HFFc6 (cell line): ENCODE data around the gene ITPRIP. TPM values are rescaled to one million over a fixed set of nuclear protein-coding genes. Genes with fewer than 3 reads are reported as not detected.

Experiments
- DNase-seq: peaks from one replicate; pipeline ENCODE4 v3.0.0-alpha.2; 2018
- H3K27ac Mint-ChIP-seq: 2 replicates; pipeline ENCODE4 v1.8.0; 2020; ENCODE audit warnings: mild to moderate bottlenecking, mixed read lengths
- H3K27me3 Mint-ChIP-seq: 2 replicates; pipeline ENCODE4 v1.8.0; 2021; ENCODE audit warnings: mild to moderate bottlenecking, moderate library complexity, mixed read lengths; ENCODE audit not compliant: insufficient read depth
- H3K36me3 Mint-ChIP-seq: 2 replicates; pipeline ENCODE4 v1.8.0; 2021; ENCODE audit warnings: low read depth, mixed read lengths
- H3K4me1 Mint-ChIP-seq: 2 replicates; pipeline ENCODE4 v1.8.0; 2020; ENCODE audit warnings: low read depth, mixed read lengths
- H3K4me3 Mint-ChIP-seq: 2 replicates; pipeline ENCODE4 v1.8.0; 2020; ENCODE audit warnings: mild to moderate bottlenecking, moderate library complexity, mixed read lengths
- H3K9me3 Mint-ChIP-seq: 2 replicates; pipeline ENCODE4 v1.8.0; 2020; ENCODE audit warnings: mild to moderate bottlenecking, mixed read lengths
- CTCF ChIP-seq: fragments of 200-600 bp; sonication (generic); IDR thresholded peaks from 2 replicates; pipeline ENCODE4 v1.5.0; 2021; ENCODE audit warnings: antibody characterized with exemption, mild to moderate bottlenecking
- total RNA-seq, 6 experiments: library from RNA; stranded (reverse); fragmentation: NEBNext Ultra II Directional; extraction: Animal tissue kit (Norgen Biotek cat#: 25700); gene quantifications; 2 replicates in 1 of 6; 3 replicates in 5 of 6; pipeline ENCODE4 v1.2.3, GENCODE V29; 2021

Gene ITPRIP
- total RNA-seq, 6 experiments from 2014 or later: 23.9 to 34.7 (median 29.7) TPM

- peak; percentile 76 for TF ChIP-seq CTCF
These were observed 15.2 kb upstream of the ITPRIP start, which contains the start of gene CFAP58 for GRCh38 chr10:104353325-104354048. CFAP58 (plus strand) TSS chr10:104353833; CDS start chr10:104353898, 65 bp downstream.

GRCh38 chr10:104351919-104352318, 13.7 kb upstream of the ITPRIP start:
- H3K27ac Mint-ChIP-seq: no peak overlapping the region
- H3K36me3 Mint-ChIP-seq: no peaks in the 10 kb centered on the region
- peaks cover 12% of the 10 kb centered on the region; the same call in 1 of the 2 replicates for H3K4me1 Mint-ChIP-seq
- no peak for DNase-seq
- no peaks in the 10 kb centered on the region for H3K9me3 Mint-ChIP-seq
- no peaks in the 10 kb centered on the region for H3K27me3 Mint-ChIP-seq
- TF ChIP-seq CTCF: no peak
- H3K4me3 Mint-ChIP-seq: peak overlapping the region; percentile 63

More at GRCh38 chr10:104353325-104354048, 15.2 kb upstream of the ITPRIP start, which contains the start of gene CFAP58:
- DNase-seq: peak; percentile 74
- H3K9me3 Mint-ChIP-seq: no peaks in the 10 kb centered on the region
- H3K4me1 Mint-ChIP-seq: peaks cover 4% of the 10 kb centered on the region; the same call in 1 of the 2 replicates
- no peaks in the 10 kb centered on the region for H3K36me3 Mint-ChIP-seq
- peak within 1 kb of the TSS; percentile 38; the same call in 1 of the 2 replicates for H3K27ac Mint-ChIP-seq
- no peaks in the 10 kb centered on the region for H3K27me3 Mint-ChIP-seq
- no peak within 1 kb of the TSS for H3K4me3 Mint-ChIP-seq

GRCh38 chr10:104351061-104351702, 12.9 kb upstream of the ITPRIP start:
- no peaks in the 10 kb centered on the region for H3K27me3 Mint-ChIP-seq
- no peak overlapping the region for H3K27ac Mint-ChIP-seq
- no peak for TF ChIP-seq CTCF
- H3K36me3 Mint-ChIP-seq: no peaks in the 10 kb centered on the region
- H3K4me3 Mint-ChIP-seq: peak overlapping the region; percentile 63
- H3K4me1 Mint-ChIP-seq: peaks cover 12% of the 10 kb centered on the region; the same call in 1 of the 2 replicates
- H3K9me3 Mint-ChIP-seq: no peaks in the 10 kb centered on the region
- DNase-seq: peak; percentile 78

GRCh38 chr10:104350127-104350635, 11.9 kb upstream of the ITPRIP start:
- Mint-ChIP-seq H3K27me3 (no peaks in the 10 kb centered on the region), H3K4me3 (no peak overlapping the region), H3K27ac (no peak overlapping the region), H3K4me1 (peaks cover 12% of the 10 kb centered on the region; the same call in 1 of the 2 replicates), H3K9me3 (no peaks in the 10 kb centered on the region), H3K36me3 (no peaks in the 10 kb centered on the region)
- peak; percentile 70 for DNase-seq
- peak; percentile 78 for TF ChIP-seq CTCF

- Mint-ChIP-seq H3K36me3 (no peaks in the 10 kb centered on the region), H3K4me1 (peaks cover 12% of the 10 kb centered on the region; the same call in 1 of the 2 replicates), H3K27ac (no peak overlapping the region), H3K4me3 (no peak overlapping the region), H3K27me3 (no peaks in the 10 kb centered on the region), H3K9me3 (no peaks in the 10 kb centered on the region)
- no peak for DNase-seq
- TF ChIP-seq CTCF: no peak
These were observed 11.4 kb upstream of the ITPRIP start for GRCh38 chr10:104349623-104350126.
